RWPE1 (cell line): ENCODE data around the gene MIB1.
A peak's percentile ranks its signal among the peaks of the same experiment; 100 is the strongest.

Experiments
- CTCF ChIA-PET: fragments of 350-600 bp; sonication (Branson Sonifier 250); formaldehyde crosslinking; extraction: SDS; loops from one replicate; lab custom pipeline; 2021; lab: Yijun Ruan, JAX
- POLR2A ChIA-PET: fragments of 400-600 bp; formaldehyde crosslinking; extraction: SDS; loops from one replicate; lab custom pipeline; 2020; ENCODE audit warnings: antibody characterized with exemption; ENCODE audit not compliant: low non-redundant PET; lab: Yijun Ruan, JAX
- DNase-seq: peaks from one replicate; pipeline ENCODE4 v3.0.0; 2012; ENCODE audit warnings: low spot score
- H3K27ac ChIP-seq: fragments of 450-650 bp; 2 replicates; pipeline ENCODE4 v1.5.1; 2017
- TF ChIP-seq, protein P1 (sequence below): fragments of 450-650 bp; conservative IDR thresholded peaks from 2 replicates; pipeline ENCODE4 v1.5.1; 2017; ENCODE audit warnings: low read depth, mild to moderate bottlenecking

Gene MIB1

GRCh38 chr18:21823848-21824247 is 83.3 kb downstream of the MIB1 start:
- H3K27ac ChIP-seq: no peak overlapping the region
- DNase-seq: no peak
- ChIA-PET CTCF (no interaction called here), POLR2A (no interaction called here)
- TF ChIP-seq, protein P1, sequence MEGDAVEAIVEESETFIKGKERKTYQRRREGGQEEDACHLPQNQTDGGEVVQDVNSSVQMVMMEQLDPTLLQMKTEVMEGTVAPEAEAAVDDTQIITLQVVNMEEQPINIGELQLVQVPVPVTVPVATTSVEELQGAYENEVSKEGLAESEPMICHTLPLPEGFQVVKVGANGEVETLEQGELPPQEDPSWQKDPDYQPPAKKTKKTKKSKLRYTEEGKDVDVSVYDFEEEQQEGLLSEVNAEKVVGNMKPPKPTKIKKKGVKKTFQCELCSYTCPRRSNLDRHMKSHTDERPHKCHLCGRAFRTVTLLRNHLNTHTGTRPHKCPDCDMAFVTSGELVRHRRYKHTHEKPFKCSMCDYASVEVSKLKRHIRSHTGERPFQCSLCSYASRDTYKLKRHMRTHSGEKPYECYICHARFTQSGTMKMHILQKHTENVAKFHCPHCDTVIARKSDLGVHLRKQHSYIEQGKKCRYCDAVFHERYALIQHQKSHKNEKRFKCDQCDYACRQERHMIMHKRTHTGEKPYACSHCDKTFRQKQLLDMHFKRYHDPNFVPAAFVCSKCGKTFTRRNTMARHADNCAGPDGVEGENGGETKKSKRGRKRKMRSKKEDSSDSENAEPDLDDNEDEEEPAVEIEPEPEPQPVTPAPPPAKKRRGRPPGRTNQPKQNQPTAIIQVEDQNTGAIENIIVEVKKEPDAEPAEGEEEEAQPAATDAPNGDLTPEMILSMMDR: no peak

DNA sequence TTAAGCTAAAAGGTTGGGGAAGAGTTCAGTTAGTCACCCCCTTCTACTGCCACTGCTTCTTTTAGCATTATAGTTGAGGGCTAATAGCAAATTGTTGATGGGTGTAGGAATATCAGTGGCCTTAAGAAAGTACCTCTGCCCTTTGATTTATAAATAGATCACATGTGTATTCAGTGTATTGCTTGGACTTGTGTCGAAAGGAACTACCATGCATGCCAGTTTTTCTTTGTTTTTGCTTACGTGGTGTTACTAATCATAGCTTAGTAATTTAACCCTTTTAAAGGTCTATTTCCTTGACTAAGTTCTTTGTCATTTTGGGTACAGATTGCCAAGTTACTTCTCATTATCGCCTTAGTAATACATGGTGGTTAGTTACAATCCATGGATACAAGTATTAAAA is 85.6 kb downstream of the MIB1 start:
- TF ChIP-seq, protein P1: no peak
- peak; percentile 26 for DNase-seq
- ChIA-PET POLR2A (no interaction called here), CTCF (interaction anchor here (0.7 to 1.1 kb wide), 2 partner anchors 225 to 1335 kb away, joined by 3 to 5 read pairs; partner anchors contain the start of gene ESCO1)
- H3K27ac ChIP-seq: no peak overlapping the region

- H3K27ac ChIP-seq: no peak overlapping the region
- CTCF ChIA-PET: interaction anchor here (0.7 kb wide), 1 partner anchor 1334 kb away, joined by 5 read pairs; no protein-coding TSS in a partner anchor
- DNase-seq: no peak
- POLR2A ChIA-PET: no interaction called here
- TF ChIP-seq, protein P1: no peak
Observed at GRCh38 chr18:21826641-21827302, 86.2 kb downstream of the MIB1 start.

DNA sequence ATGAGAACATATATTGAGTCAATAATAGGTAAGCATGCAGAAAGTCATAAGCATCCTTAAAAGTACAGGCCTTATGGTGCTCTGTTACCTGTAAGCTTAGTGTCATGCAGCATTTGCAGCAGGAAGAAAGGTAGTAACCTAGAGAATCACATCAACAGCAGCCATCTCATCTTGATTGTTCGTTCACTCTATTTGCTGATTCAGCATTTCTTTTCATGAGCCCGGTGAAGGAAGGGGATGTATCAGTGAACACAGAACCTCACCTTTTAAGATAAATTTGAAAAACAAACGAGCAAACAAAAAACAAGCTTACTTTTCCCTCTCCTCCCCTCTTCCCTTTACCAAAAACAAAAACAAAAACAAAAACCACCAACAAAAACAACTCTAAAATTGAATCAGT is 89.9 kb downstream of the MIB1 start:
- CTCF ChIA-PET: interaction anchor here (0.6 kb wide), 1 partner anchor 121 kb away, joined by 3 read pairs; no protein-coding TSS in a partner anchor
- TF ChIP-seq, protein P1: no peak
- DNase-seq: no peak
- H3K27ac ChIP-seq: no peak overlapping the region
- POLR2A ChIA-PET: no interaction called here

DNA sequence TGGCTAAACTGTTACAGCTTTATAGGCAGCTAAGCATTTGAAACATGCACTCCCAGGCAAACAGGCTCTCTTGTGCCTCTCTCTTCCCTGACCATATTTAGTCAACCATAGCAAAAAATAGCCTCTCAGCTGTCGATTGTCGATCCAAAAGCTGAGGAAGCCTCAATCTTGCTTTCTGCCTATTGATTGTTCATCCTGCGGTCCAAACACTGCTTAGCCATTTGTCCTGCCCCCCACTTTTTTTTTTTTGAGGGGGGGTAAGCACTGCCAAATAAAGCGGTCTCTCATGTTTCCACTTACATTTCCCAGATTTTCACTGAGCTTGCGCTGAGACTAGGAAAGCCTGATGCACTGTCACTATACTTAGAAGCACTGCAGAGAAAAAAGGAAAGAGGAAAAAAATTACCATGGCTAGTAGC is 90.8 kb downstream of the MIB1 start:
- CTCF ChIA-PET: no interaction called here
- POLR2A ChIA-PET: no interaction called here
- no peak for DNase-seq

GRCh38 chr18:21833604-21834298 is 93.2 kb downstream of the MIB1 start:
- POLR2A ChIA-PET: no interaction called here
- H3K27ac ChIP-seq: no peak overlapping the region
- TF ChIP-seq, protein P1: no peak
- CTCF ChIA-PET: interaction anchor here (0.6 to 1.1 kb wide), 4 partner anchors 8 to 1156 kb away, joined by 3 to 5 read pairs (median 3); no protein-coding TSS in a partner anchor
- DNase-seq: no peak

More for the DNA sequence above, 90.8 kb downstream of the MIB1 start:
- TF ChIP-seq, protein P1: no peak
- no peak overlapping the region for H3K27ac ChIP-seq
